Measurements from ENCODE around the gene MTOR. TPM values are rescaled to one million over a fixed set of nuclear protein-coding genes. Genes with fewer than 3 reads are reported as not detected.

Gene MTOR
- total and polyA plus RNA-seq, 2 experiments from 2014 or later, result 10.6 to 30.7 TPM

DNA sequence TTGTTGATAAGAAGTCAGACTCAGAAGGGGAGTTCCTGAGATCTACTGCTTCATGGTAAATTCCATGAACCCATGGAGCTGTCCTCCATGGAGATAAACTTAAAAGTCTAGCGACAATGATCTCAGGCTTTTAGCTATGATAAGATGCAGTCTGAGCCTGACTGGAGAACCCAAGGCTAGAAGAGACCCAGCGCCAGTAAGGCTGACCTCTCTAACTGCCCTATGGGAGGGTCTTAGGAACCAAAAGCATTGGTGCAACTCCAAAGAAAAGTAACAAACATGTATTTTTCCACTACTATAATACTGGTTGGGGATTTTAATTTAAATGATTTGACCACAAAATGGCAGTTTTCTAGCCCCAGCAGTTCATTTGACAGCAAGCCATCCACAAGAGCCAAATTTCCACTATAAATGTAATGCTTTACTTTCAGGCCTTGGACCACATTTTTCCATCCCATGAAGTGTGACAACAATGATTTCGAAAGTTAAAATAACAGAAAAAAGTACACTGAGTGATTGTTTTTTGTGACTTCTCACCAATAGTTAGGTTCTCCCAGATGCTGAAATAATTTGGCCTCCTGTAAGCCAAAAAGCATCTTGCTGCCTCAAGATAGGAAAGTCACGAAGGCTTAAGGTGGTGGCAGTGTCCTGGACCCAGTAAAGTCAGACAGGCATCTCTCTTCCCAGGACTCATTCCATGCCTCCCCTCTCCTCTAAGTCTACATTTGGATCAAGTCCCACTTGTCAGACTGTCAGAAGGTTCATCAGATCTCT lies 119.5 kb downstream of the MTOR start:
- no peak for TF ChIP-seq EZH2 (IDR thresholded peaks at IDR 0.05; ENCODE audit: insufficient read depth, poor library complexity, severe bottlenecking)
- no peak for TF ChIP-seq EZH2phosphoT487 (IDR thresholded peaks at IDR 0.05; ENCODE audit: insufficient read depth, low read depth)
- H3K27ac ChIP-seq, result no peak overlapping the region
- 96% methylated on average over 4 of the region's 4 CpGs for WGBS, 2 experiments (ENCODE audit: low coverage in 1 of 2, low lambda C conversion rate in 2 of 2, missing lambda C conversion rate in 2 of 2)
- peaks cover 11% of the 10 kb centered on the region; the same call in 1 of the 2 replicates for H3K36me3 ChIP-seq (ENCODE audit: low read depth)
- H3K79me2 ChIP-seq (ENCODE audit: insufficient read depth), result no peaks in the 10 kb centered on the region
- H3K27me3 ChIP-seq (replicated peaks; ENCODE audit: insufficient read depth), result no peaks in the 10 kb centered on the region
- H4K20me1 ChIP-seq (ENCODE audit: insufficient read depth), result no peaks in the 10 kb centered on the region
- H3K9ac ChIP-seq, result no peak overlapping the region
- H3K9me3 ChIP-seq (ENCODE audit: low read depth), result no peaks in the 10 kb centered on the region
- no peak for DNase-seq
- in situ Hi-C loops (cut with MboI), result no loop called here
- H3K4me2 ChIP-seq (ENCODE audit: unreplicated experiment), result no peak overlapping the region
- no peak overlapping the region for H3K4me3 ChIP-seq
- no peak overlapping the region for H2AFZ ChIP-seq
- H3K4me1 ChIP-seq (ENCODE audit: insufficient read depth), result peaks cover 19% of the 10 kb centered on the region
- H3F3A ChIP-seq (ENCODE audit: insufficient read depth), result no peaks in the 10 kb centered on the region
- H3K9me2 ChIP-seq (ENCODE audit: insufficient read depth), result no peaks in the 10 kb centered on the region

DNA sequence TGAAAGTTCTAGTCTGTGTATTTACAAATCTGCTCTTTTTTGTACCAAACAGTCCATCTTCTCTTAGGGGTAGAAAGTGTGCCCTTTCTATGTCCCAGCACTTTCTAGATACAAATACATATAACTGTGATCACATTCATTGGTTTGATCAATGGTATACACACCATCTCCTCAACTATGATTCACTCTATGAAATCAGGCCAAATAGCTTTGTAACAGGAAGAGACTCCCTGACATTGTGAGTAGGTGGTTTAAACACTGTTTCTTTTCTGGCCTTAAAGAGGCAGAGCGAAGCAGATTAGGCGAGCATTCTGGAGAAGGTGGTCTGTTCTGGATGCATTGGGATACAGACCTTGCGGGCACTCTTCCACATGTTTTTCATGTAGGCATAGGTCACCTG lies 123.4 kb downstream of the MTOR start:
- H3K27ac ChIP-seq, result peak overlapping the region; percentile 8; the same call in 1 of the 2 replicates
- 61 to 69% methylated on average over 3 of the region's 3 CpGs for WGBS, 2 experiments (ENCODE audit: low coverage in 1 of 2, low lambda C conversion rate in 2 of 2, missing lambda C conversion rate in 2 of 2)
- no peak overlapping the region for H3K9ac ChIP-seq
- H3K9me2 ChIP-seq (ENCODE audit: insufficient read depth), result no peaks in the 10 kb centered on the region
- DNase-seq, result peak; percentile 81
- no peaks in the 10 kb centered on the region for H3K27me3 ChIP-seq (replicated peaks; ENCODE audit: insufficient read depth)
- no peak for TF ChIP-seq EZH2 (IDR thresholded peaks at IDR 0.05; ENCODE audit: insufficient read depth, poor library complexity, severe bottlenecking)
- TF ChIP-seq EZH2phosphoT487 (IDR thresholded peaks at IDR 0.05; ENCODE audit: insufficient read depth, low read depth), result no peak
- H3K4me1 ChIP-seq (ENCODE audit: insufficient read depth), result peaks cover 26% of the 10 kb centered on the region
- no peak overlapping the region for H3K4me3 ChIP-seq
- no peaks in the 10 kb centered on the region for H4K20me1 ChIP-seq (ENCODE audit: insufficient read depth)
- no peak overlapping the region for H2AFZ ChIP-seq
- H3K4me2 ChIP-seq (ENCODE audit: unreplicated experiment), result peak overlapping the region; percentile 45
- peaks cover 7% of the 10 kb centered on the region; the same call in 1 of the 2 replicates for H3F3A ChIP-seq (ENCODE audit: insufficient read depth)
- H3K9me3 ChIP-seq (ENCODE audit: low read depth), result no peaks in the 10 kb centered on the region
- in situ Hi-C loops (cut with MboI), result no loop called here
- H3K79me2 ChIP-seq (ENCODE audit: insufficient read depth), result no peaks in the 10 kb centered on the region
- H3K36me3 ChIP-seq (ENCODE audit: low read depth), result peaks cover 11% of the 10 kb centered on the region

DNA sequence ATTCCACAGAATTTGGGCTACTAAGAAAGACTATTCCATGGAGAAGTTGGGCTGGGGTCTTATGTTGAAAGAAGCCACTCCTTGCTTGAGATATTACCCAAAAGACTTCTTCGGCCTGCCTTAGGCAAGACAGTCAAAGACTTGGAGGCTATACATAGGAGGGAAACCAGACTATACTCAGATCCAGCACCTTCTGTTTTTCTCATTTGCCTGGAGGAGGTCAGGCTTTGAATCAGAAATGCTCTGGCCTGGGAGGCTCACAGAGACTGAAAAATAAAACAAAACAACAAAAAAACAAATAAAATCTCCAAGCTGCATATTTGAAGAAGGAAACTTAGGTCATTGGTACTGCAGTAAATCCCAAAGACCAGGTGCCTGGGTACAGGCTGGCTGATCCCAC lies 124.3 kb downstream of the MTOR start:
- Histone ChIP-seq H3K4me1 (ENCODE audit: insufficient read depth) (peaks cover 26% of the 10 kb centered on the region), H3K4me2 (ENCODE audit: unreplicated experiment) (no peak overlapping the region), H2AFZ (no peak overlapping the region), H3K27ac (no peak overlapping the region), H3K4me3 (no peak overlapping the region), H3K36me3 (ENCODE audit: low read depth) (peaks cover 7% of the 10 kb centered on the region; the same call in 1 of the 2 replicates), H3F3A (ENCODE audit: insufficient read depth) (peaks cover 7% of the 10 kb centered on the region; the same call in 1 of the 2 replicates), H3K79me2 (ENCODE audit: insufficient read depth) (no peaks in the 10 kb centered on the region), H3K9ac (no peak overlapping the region), H3K9me2 (ENCODE audit: insufficient read depth) (no peaks in the 10 kb centered on the region), H3K27me3 (replicated peaks; ENCODE audit: insufficient read depth) (no peaks in the 10 kb centered on the region), H4K20me1 (ENCODE audit: insufficient read depth) (no peaks in the 10 kb centered on the region), H3K9me3 (ENCODE audit: low read depth) (no peaks in the 10 kb centered on the region)
- in situ Hi-C loops (cut with MboI), result no loop called here
- WGBS, 2 experiments (ENCODE audit: low coverage in 1 of 2, low lambda C conversion rate in 2 of 2, missing lambda C conversion rate in 2 of 2), result 92% methylated on average over 1 of the region's 1 CpG
- DNase-seq, result no peak
- TF ChIP-seq EZH2 (IDR thresholded peaks at IDR 0.05; ENCODE audit: insufficient read depth, poor library complexity, severe bottlenecking) (no peak), EZH2phosphoT487 (IDR thresholded peaks at IDR 0.05; ENCODE audit: insufficient read depth, low read depth) (no peak)

DNA sequence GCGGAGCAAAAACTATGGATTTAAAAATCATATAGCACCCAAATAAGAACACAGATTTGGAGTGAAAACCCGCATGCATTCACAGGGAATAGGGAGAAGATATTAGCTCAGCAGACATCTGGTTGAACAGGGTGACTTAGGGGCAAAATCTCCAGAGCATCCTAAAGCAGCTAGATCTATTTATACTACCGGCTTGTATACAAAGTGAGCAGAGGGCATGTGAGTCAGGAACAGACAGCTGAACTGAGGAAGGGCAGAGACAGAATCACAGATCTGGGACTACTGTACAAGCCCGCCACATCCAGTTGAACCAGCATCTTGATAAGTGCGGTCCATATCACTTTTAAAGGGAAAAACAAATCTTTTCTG lies 127.5 kb downstream of the MTOR start:
- Histone ChIP-seq H2AFZ (no peak overlapping the region), H4K20me1 (ENCODE audit: insufficient read depth) (no peaks in the 10 kb centered on the region), H3K4me1 (ENCODE audit: insufficient read depth) (peaks cover 26% of the 10 kb centered on the region), H3K9ac (no peak overlapping the region), H3K4me3 (no peak overlapping the region), H3K4me2 (ENCODE audit: unreplicated experiment) (no peak overlapping the region), H3K9me3 (ENCODE audit: low read depth) (no peaks in the 10 kb centered on the region), H3K27me3 (replicated peaks; ENCODE audit: insufficient read depth) (no peaks in the 10 kb centered on the region), H3K36me3 (ENCODE audit: low read depth) (peaks cover 21% of the 10 kb centered on the region; the same call in 1 of the 2 replicates), H3K9me2 (ENCODE audit: insufficient read depth) (no peaks in the 10 kb centered on the region), H3F3A (ENCODE audit: insufficient read depth) (peaks cover 7% of the 10 kb centered on the region; the same call in 1 of the 2 replicates), H3K27ac (no peak overlapping the region), H3K79me2 (ENCODE audit: insufficient read depth) (no peaks in the 10 kb centered on the region)
- 66% methylated on average over 5 of the region's 5 CpGs for WGBS, 2 experiments (ENCODE audit: low coverage in 1 of 2, low lambda C conversion rate in 2 of 2, missing lambda C conversion rate in 2 of 2)
- no peak for TF ChIP-seq EZH2phosphoT487 (IDR thresholded peaks at IDR 0.05; ENCODE audit: insufficient read depth, low read depth)
- TF ChIP-seq EZH2 (IDR thresholded peaks at IDR 0.05; ENCODE audit: insufficient read depth, poor library complexity, severe bottlenecking), result no peak
- DNase-seq, result peak; percentile 39
- in situ Hi-C loops (cut with MboI), result no loop called here
